ENCODE data around the gene SORCS1. TPM values are rescaled to one million over a fixed set of nuclear protein-coding genes. Genes with fewer than 3 reads are reported as not detected.

Gene SORCS1
- total RNA-seq, 1 donor from 2014 or later: 0.23 TPM

- ATAC-seq: no peak
- H3K9me3 ChIP-seq: no peaks in the 10 kb centered on the region
- no peak overlapping the region for H3K4me3 ChIP-seq
- no peaks in the 10 kb centered on the region for H3K36me3 ChIP-seq
- no peak overlapping the region for H3K27ac ChIP-seq
- no peak for DNase-seq
- intact Hi-C loops (cut with DNase I): no loop called here
- H3K27me3 ChIP-seq: no peaks in the 10 kb centered on the region
- H3K4me1 ChIP-seq: no peaks in the 10 kb centered on the region
- no peak for TF ChIP-seq CTCF (IDR thresholded peaks at IDR 0.05)
These were observed 603.4 kb downstream of the SORCS1 start for GRCh38 chr10:106560925-106561640.

GRCh38 chr10:106559442-106559841, 605.1 kb downstream of the SORCS1 start:
- no peak overlapping the region for H3K27ac ChIP-seq
- TF ChIP-seq CTCF (IDR thresholded peaks at IDR 0.05): no peak
- no peaks in the 10 kb centered on the region for H3K27me3 ChIP-seq
- intact Hi-C loops (cut with DNase I): no loop called here
- no peak overlapping the region for H3K4me3 ChIP-seq
- H3K9me3 ChIP-seq: no peaks in the 10 kb centered on the region
- ATAC-seq: no peak
- H3K36me3 ChIP-seq: no peaks in the 10 kb centered on the region
- H3K4me1 ChIP-seq: no peaks in the 10 kb centered on the region
- DNase-seq: no peak

GRCh38 chr10:106557951-106558733, 606.4 kb downstream of the SORCS1 start:
- intact Hi-C loops (cut with DNase I): no loop called here
- Histone ChIP-seq H3K9me3 (no peaks in the 10 kb centered on the region), H3K36me3 (no peaks in the 10 kb centered on the region), H3K4me3 (no peak overlapping the region), H3K27ac (no peak overlapping the region), H3K4me1 (no peaks in the 10 kb centered on the region), H3K27me3 (no peaks in the 10 kb centered on the region)
- TF ChIP-seq CTCF (IDR thresholded peaks at IDR 0.05): no peak
- no peak for ATAC-seq
- no peak for DNase-seq

- no peak for DNase-seq
- H3K27ac ChIP-seq: no peak overlapping the region
- intact Hi-C loops (cut with DNase I): no loop called here
- H3K27me3 ChIP-seq: no peaks in the 10 kb centered on the region
- H3K36me3 ChIP-seq: no peaks in the 10 kb centered on the region
- H3K9me3 ChIP-seq: no peaks in the 10 kb centered on the region
- ATAC-seq: no peak
- H3K4me1 ChIP-seq: no peaks in the 10 kb centered on the region
- no peak for TF ChIP-seq CTCF (IDR thresholded peaks at IDR 0.05)
- H3K4me3 ChIP-seq: no peak overlapping the region
These were observed 607.5 kb downstream of the SORCS1 start for GRCh38 chr10:106557053-106557452.

GRCh38 chr10:106555599-106555998, 608.9 kb downstream of the SORCS1 start:
- H3K9me3 ChIP-seq: no peaks in the 10 kb centered on the region
- intact Hi-C loops (cut with DNase I): no loop called here
- no peak overlapping the region for H3K27ac ChIP-seq
- TF ChIP-seq CTCF (IDR thresholded peaks at IDR 0.05): no peak
- no peak overlapping the region for H3K4me3 ChIP-seq
- ATAC-seq (no peak), DNase-seq (no peak)
- no peaks in the 10 kb centered on the region for H3K27me3 ChIP-seq
- no peaks in the 10 kb centered on the region for H3K36me3 ChIP-seq
- no peaks in the 10 kb centered on the region for H3K4me1 ChIP-seq
